HG03135 (cell line): ENCODE data around the gene OR4M2.
"Not testable (repeated sequence)": the region's sequence is repeated elsewhere in the genome, so short reads cannot be mapped to it uniquely, and the experiment has no call there.

ENCODE experiments used
- ATAC-seq: cut with Tn5 transposase; IDR thresholded peaks from one replicate; pipeline ENCODE4 v1.9.1; 2021; ENCODE audit warnings: mild to moderate bottlenecking, moderate library complexity; ENCODE audit not compliant: unreplicated experiment

The OR4M2 gene, protein sequence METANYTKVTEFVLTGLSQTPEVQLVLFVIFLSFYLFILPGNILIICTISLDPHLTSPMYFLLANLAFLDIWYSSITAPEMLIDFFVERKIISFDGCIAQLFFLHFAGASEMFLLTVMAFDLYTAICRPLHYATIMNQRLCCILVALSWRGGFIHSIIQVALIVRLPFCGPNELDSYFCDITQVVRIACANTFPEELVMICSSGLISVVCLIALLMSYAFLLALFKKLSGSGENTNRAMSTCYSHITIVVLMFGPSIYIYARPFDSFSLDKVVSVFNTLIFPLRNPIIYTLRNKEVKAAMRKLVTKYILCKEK

DNA sequence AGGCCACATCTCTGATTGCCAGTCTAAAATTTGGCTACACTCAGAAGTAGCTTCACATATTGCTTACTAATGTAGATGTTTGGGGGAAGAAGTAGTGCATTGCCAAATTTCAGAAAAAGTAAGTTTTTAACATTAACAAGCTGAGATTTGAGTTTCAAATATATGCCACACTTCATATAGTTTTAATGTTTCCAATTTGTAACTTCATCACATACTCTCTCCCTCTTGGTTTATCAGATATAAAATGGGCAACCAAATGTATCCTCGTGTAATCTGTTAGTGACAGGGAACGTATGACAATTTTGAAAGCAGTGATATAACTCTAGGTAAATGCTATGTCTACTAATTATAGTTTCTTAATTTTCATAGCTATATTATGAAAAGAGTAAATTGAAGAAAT is at the start of gene OR4M2:
TSS of gene OR4M2 (plus strand) at position 301 of the 400 bp plus-strand sequence. CDS start at position 399, 98 bp downstream.
- not testable (repeated sequence) for ATAC-seq

DNA sequence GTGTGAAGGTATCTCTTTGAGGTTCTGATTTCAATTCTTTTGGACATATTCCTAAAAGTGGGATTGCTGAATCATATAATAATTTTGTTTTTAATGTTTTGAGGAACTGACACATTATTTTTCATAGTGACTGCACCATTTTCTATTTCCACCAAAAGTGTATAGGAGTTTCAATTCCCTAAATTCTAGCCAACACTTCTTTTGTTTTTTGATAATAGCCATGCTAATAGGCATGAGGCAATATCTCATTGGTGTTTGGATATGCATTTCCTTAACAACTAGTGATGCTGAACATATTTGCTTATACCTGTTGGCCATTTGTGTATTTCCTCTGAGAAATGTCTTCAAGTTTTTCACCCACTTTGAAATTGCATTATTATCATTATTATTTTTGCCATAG is 11.1 kb upstream of the OR4M2 start:
- ATAC-seq: not testable (repeated sequence)

DNA sequence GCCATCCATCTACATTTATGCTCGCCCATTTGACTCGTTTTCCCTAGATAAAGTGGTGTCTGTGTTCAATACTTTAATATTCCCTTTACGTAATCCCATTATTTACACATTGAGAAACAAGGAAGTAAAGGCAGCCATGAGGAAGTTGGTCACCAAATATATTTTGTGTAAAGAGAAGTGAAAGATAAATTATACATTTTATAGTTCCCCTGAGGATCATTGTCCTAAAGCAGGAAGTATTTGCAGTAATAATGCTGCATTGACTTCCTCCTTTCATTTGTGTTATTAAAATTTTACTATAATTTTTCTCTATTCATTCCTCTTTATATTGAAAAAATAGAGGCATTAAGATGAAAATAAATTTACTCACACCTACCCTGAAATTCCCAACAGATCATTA is 1.1 kb downstream of the OR4M2 start:
- ATAC-seq: not testable (repeated sequence)

DNA sequence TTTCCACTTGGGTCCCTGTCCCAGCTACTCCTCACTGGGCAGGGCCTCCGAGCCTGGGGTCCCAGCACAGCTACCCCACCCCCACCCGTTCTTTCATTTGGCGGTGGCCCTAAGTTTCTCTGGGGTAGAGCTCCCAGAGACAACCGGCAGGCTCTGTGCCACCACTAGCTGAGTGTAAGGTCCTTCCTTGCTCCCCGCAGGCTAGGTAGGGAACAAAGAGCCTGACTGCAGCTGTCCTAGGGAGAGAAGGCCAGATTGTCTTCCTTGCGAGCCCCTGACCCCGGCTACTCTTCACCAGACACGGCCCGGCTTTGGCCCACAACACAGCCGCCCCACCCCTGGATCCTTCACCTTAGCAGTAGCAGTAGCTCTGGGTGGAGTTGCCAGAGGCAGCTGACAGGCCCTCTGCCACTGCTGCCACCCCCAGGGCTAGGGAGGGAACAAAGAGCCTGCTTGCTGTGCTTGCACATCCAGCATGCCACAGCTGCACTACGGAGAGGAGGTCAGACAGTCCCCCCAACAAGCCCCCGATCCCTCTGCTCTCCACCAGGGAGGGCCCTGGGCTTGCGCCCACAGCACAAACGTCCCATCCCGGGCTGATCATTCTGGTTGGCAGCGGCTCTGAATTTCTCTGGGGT is 18.4 kb downstream of the OR4M2 start:
- peak; percentile 34 for ATAC-seq

GRCh38 chr15:22099289-22099891 is 19.1 kb downstream of the OR4M2 start:
- peak; percentile 83 for ATAC-seq

DNA sequence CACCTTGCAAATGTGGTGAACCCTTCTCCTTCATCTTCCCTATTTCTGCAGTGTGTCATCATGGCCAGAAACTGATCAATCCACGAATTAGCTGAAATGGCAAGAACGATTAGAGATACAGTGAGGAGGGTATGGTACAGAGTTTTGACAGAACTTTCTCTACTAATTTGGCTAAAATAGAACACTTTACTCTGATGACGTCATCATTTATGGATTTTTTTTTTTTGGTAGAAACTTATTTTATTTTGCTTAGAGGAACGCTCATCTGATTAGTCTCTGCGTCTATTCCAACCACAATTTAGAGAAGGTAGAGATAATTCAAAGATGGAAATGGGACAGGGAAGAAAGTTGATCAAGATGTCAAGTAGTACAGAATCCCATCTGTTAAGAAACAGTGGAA is 41.7 kb downstream of the OR4M2 start:
- not testable (repeated sequence) for ATAC-seq
